Left lung (tissue), 10 donors: ENCODE results near the gene CNTFR. TPM values are rescaled to one million over a fixed set of nuclear protein-coding genes. Genes with fewer than 3 reads are reported as not detected.

Experiments used
- ATAC-seq: fragments of 200-7000 bp; cut with Tn5 transposase; one replicate; pipeline ENCODE4 v1.9.1; 2020; ENCODE audit warnings: moderate library complexity
- DNase-seq, 4 donors: peaks; one replicate each; pipeline ENCODE4 v3.0.0-alpha.2; 2013 to 2020
- H3K27ac ChIP-seq, 2 donors: fragments of 200-600 bp; sonication (generic) in 1 of 2; one replicate each; pipeline versions ENCODE4 v1.5.0 to v1.8.0; 2020 to 2021
- H3K27me3 ChIP-seq, 2 donors: fragments of 200-600 bp; sonication (generic) in 1 of 2; one replicate each; pipeline versions ENCODE4 v1.5.0 to v1.8.0; 2020 to 2021
- H3K36me3 ChIP-seq, 2 donors: fragments of 200-600 bp; sonication (generic) in 1 of 2; one replicate each; pipeline versions ENCODE4 v1.5.0 to v1.8.0; 2020 to 2021
- H3K4me1 ChIP-seq, 2 donors: fragments of 200-600 bp; one replicate each; pipeline ENCODE4 v1.8.0; 2021
- H3K4me3 ChIP-seq, 2 donors: fragments of 200-600 bp; sonication (generic) in 1 of 2; one replicate each; pipeline versions ENCODE4 v1.5.0 to v1.8.0; 2020 to 2021; ENCODE audit warnings: mild to moderate bottlenecking in 1 of 2
- H3K9me3 ChIP-seq, 2 donors: fragments of 200-600 bp; sonication (generic) in 1 of 2; one replicate each; pipeline versions ENCODE4 v1.5.0 to v1.8.0; 2020 to 2021
- intact Hi-C, 2 donors: fragments of 100-400 bp; cut with DNase I; formaldehyde crosslinking; loops; one replicate each; pipeline versions ENCODE4 v1.11.2 to v1.14.2; 2022
- polyA plus RNA-seq, 6 donors: library from polyadenylated mRNA; unstranded; fragments of 120-200 nt; gene quantifications; one replicate each; pipeline ENCODE4 v1.2.1, GENCODE V29; 2013; ENCODE audit not compliant: insufficient read length in 6 of 6
- total RNA-seq, 2 donors: library from RNA; stranded (reverse); fragmentation: NEBNext Ultra II Directional; extraction: Animal tissue kit (Norgen Biotek cat#: 25700); gene quantifications; one replicate each; pipeline ENCODE4 v1.2.1, GENCODE V29; 2021
- TF ChIP-seq, protein P1 (sequence below), 2 donors: fragments of 200-600 bp; sonication (generic) in 1 of 2; IDR thresholded peaks; one replicate each; pipeline versions ENCODE4 v1.5.0 to v1.8.0; 2021; ENCODE audit warnings: antibody characterized with exemption in 2 of 2
- donor health status: DM: no; HTN: yes; CAD: no.
- donor health status: DM: no; HTN: no; CAD: no.

The CNTFR gene
- total and polyA plus RNA-seq, 8 donors = 0.90 to 35.6 (median 26.9) TPM

DNA sequence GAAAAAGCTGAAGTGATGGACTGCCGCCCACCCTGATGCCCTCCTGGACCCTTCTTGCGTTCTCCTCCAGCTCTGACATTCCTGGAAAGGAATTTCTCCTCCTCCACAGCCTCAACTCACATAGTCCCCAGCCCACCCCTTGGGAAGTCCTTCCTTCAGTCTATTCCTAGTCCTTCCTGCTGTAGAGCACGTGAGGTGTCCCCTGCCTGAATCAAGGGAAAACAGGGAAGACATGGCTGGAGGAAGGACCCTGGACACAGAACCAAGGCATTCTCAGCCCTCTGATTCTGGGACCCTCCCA, 35.6 kb upstream of the CNTFR start:
- TF ChIP-seq, protein P1, sequence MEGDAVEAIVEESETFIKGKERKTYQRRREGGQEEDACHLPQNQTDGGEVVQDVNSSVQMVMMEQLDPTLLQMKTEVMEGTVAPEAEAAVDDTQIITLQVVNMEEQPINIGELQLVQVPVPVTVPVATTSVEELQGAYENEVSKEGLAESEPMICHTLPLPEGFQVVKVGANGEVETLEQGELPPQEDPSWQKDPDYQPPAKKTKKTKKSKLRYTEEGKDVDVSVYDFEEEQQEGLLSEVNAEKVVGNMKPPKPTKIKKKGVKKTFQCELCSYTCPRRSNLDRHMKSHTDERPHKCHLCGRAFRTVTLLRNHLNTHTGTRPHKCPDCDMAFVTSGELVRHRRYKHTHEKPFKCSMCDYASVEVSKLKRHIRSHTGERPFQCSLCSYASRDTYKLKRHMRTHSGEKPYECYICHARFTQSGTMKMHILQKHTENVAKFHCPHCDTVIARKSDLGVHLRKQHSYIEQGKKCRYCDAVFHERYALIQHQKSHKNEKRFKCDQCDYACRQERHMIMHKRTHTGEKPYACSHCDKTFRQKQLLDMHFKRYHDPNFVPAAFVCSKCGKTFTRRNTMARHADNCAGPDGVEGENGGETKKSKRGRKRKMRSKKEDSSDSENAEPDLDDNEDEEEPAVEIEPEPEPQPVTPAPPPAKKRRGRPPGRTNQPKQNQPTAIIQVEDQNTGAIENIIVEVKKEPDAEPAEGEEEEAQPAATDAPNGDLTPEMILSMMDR (IDR thresholded peaks at IDR 0.05) = no peak
- H3K4me3 ChIP-seq = no peak overlapping the region
- peaks cover 79 to 88% of the 10 kb centered on the region in 2 donors for H3K27me3 ChIP-seq
- DNase-seq (no peak), ATAC-seq (no peak)
- H3K9me3 ChIP-seq = no peaks in the 10 kb centered on the region
- no peak overlapping the region for H3K27ac ChIP-seq
- intact Hi-C loops = no loop called here
- H3K36me3 ChIP-seq = no peaks in the 10 kb centered on the region
- H3K4me1 ChIP-seq = peaks cover 0 to 27% of the 10 kb centered on the region in 2 donors

DNA sequence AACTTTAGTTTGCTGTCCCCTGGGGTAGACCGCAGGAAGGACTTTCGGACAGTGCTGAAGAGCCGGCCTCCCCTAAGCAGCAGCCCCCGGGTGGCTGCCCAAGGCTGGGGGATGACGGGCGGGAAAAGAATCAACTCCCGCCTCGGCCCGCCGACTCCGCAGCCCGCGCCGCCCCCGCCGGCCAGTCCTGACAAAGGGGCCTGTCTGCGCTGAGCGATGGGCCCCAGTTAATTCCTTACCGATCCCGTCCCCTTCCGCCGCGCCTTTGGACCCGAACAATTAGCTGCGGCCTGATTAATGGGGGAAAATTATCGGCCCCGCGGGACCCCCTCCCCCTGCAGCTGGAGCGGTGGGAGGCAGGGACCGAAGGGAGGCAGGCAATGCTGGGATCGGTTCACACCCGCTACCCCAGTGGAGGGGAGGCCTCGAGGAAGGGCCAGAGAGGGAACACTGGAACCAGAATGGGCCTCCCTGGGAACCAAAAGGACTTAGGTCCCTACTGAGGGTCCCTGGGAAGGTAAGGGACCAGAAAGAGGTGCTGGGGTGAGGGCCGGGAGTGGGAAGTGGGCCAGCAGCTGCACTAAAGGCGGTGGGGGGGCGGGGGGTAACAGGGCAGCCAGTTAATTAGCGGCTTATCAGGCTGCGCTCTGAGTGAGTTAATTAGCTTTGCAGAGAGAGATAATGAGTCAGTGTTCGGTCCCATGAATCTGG, 35.1 kb upstream of the CNTFR start:
- TF ChIP-seq, protein P1 (IDR thresholded peaks at IDR 0.05) = no peak
- Histone ChIP-seq H3K9me3 (no peaks in the 10 kb centered on the region), H3K36me3 (no peaks in the 10 kb centered on the region), H3K27ac (no peak overlapping the region), H3K4me3 (no peak overlapping the region), H3K27me3 (peaks cover 73 to 82% of the 10 kb centered on the region in 2 donors), H3K4me1 (peaks cover 2 to 31% of the 10 kb centered on the region in 2 donors)
- no peak for DNase-seq
- intact Hi-C loops = no loop called here
- no peak for ATAC-seq

DNA sequence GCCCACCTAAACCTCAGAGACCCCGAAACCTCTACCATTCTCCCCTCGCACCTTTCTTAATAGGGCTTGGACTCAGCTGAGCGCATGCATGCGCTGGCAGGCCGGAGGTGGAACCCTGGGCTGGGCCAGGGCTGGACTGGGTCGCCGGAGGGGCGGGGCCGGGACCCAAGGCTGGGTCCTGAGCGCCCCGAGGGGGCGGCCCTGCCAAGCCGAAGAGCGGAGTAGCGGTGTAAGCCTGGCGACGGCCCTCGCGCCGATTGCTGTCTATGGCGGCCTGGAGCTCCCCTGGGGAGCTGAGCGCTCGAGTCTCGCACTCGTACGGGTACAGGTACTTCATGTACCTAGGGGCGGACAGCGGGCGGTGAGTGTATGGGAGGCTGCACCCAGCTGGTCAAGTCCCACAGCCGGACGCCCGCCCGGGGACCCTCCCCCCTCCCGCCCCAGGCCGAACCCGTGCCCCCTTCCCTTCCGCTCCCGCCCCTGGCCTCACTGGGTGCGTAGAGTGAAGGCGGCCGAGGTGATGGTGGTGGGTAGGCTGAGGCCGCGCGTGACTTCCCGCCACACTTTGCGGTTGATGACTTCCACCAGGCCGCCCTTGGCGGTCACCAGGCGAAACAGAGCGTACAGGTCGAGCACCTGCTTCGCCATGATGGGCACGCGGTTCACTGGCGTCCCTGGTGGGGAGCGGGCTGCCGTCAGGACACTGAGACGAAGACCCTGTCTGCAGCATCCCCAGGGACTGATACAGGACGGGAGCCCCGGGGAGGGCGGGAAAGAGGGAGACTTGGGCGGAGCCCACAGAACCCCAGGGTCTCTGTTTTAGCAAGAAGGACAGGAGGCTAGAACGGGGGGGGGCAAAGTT, 34.1 kb upstream of the CNTFR start:
- intact Hi-C loops = no loop called here
- Histone ChIP-seq H3K27me3 (peaks cover 64 to 72% of the 10 kb centered on the region in 2 donors), H3K4me3 (no peak overlapping the region), H3K27ac (no peak overlapping the region), H3K4me1 (peaks cover 5 to 31% of the 10 kb centered on the region in 2 donors), H3K9me3 (no peaks in the 10 kb centered on the region), H3K36me3 (no peaks in the 10 kb centered on the region)
- TF ChIP-seq, protein P1 (IDR thresholded peaks at IDR 0.05) = no peak
- ATAC-seq (no peak), DNase-seq (no peak)

DNA sequence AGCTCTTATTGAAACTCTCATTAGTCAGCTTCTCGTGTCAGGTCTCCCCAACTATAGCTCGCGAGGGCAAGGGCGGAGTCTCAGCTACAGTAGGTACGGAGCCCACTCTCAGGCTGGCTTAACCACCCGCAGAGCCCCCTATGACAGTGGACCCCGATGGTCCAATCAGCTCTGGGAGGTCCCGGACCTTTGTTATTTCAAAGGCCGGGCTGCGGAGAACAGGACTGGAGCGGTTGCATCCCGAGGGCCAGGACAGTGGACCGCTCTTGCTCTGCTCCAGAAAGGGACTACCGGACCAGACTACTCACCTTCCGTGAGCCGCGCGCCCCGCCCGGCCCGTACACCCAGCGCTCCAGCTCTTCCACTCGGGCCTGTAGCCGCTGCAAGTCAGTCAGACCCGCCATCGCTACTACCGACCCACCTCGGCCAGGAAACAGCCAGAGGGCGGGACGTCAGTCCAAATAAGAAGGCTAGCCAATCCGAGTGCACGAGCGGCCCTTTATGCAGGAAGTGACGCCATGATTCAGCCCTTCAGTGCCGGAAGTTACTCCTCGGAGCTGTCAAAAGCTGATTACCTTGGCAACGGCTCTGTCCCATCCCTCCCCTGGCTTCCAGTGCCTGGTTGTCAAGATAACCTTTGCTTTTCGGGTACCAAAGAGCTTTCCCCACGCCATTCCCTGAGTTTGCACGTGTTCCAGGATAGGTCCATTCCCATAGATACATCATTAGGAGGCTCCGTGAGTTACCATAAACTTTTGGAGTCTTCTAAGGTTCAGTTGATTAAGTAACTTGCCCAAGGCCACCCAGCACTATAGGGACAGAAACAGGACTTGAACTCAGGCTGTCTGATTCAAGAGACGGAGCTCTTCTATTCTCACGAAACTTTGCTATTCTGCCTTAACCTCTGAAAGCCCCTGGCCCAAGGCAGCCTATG, 30.8 kb upstream of the CNTFR start, which contains the start of gene DCTN3:
DCTN3 (minus strand) TSS at position 435 of the 934 bp plus-strand sequence; CDS start at position 404, 31 bp downstream.
- peak within 1 kb of the TSS; percentile 91 to 93 for H3K4me3 ChIP-seq

More for the DNA sequence above, 30.8 kb upstream of the CNTFR start, which contains the start of gene DCTN3:
- DNase-seq = peak; percentile 89 to 95 (median 93)
- H3K27ac ChIP-seq = peak within 1 kb of the TSS in 1 of 2 donors; percentile 43
- intact Hi-C loops = no loop called here
- TF ChIP-seq, protein P1 (IDR thresholded peaks at IDR 0.05) = no peak
- peaks cover 0 to 32% of the 10 kb centered on the region in 2 donors for H3K36me3 ChIP-seq
- peaks cover 33 to 39% of the 10 kb centered on the region in 2 donors for H3K27me3 ChIP-seq
- no peaks in the 10 kb centered on the region for H3K9me3 ChIP-seq
- peaks cover 5 to 27% of the 10 kb centered on the region in 2 donors for H3K4me1 ChIP-seq
- peak; percentile 99 for ATAC-seq
